Liver (tissue), 3 donors: ENCODE results near the gene MRRF.

Source experiments
- RXRA ChIP-seq, 2 donors: IDR thresholded peaks; 2 replicates each; pipeline ENCODE4 v1.6.1; 2017 to 2018; ENCODE audit warnings: antibody characterized with exemption in 2 of 2, mild to moderate bottlenecking in 1 of 2
- SP1 ChIP-seq: IDR thresholded peaks from 2 replicates; pipeline ENCODE4 v1.6.1; 2018; ENCODE audit warnings: antibody characterized with exemption, mild to moderate bottlenecking
- TF ChIP-seq, protein P1 (sequence below): fragments of 150-350 bp; IDR thresholded peaks from 2 replicates; pipeline ENCODE4 v1.5.1; 2017; ENCODE audit warnings: improper control_type of control experiment, low read depth, low read length; ENCODE audit not compliant: missing input control
- donor health status: healthy.
- donor health status: healthy.

DNA sequence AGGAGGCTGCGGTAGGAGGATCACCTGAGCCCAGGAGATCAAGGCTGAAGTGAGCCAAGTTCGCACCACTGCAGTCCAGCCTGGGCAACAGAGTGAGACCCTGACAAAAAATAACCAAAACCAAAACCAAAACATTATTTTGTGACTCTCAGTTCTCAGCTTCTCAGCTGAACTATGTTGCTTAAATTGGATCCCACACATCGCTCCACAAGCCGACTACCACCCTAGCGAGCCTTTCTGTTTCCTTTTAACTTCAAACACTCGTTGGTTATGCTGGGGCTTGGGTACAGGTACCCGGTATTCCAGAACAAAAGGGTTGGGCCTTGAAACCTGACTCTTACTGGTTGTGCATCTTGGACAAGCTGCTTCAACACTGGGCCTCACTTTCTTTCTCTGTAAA, 102.4 kb downstream of the MRRF start:
- TF ChIP-seq RXRA (IDR thresholded peaks at IDR 0.05) = no peak
- TF ChIP-seq, protein P1, sequence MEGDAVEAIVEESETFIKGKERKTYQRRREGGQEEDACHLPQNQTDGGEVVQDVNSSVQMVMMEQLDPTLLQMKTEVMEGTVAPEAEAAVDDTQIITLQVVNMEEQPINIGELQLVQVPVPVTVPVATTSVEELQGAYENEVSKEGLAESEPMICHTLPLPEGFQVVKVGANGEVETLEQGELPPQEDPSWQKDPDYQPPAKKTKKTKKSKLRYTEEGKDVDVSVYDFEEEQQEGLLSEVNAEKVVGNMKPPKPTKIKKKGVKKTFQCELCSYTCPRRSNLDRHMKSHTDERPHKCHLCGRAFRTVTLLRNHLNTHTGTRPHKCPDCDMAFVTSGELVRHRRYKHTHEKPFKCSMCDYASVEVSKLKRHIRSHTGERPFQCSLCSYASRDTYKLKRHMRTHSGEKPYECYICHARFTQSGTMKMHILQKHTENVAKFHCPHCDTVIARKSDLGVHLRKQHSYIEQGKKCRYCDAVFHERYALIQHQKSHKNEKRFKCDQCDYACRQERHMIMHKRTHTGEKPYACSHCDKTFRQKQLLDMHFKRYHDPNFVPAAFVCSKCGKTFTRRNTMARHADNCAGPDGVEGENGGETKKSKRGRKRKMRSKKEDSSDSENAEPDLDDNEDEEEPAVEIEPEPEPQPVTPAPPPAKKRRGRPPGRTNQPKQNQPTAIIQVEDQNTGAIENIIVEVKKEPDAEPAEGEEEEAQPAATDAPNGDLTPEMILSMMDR = no peak
- no peak for TF ChIP-seq SP1
